Lower lobe of right lung (tissue), 2 donors: ENCODE data around the gene HDAC4. TPM values are rescaled to one million over a fixed set of nuclear protein-coding genes. Genes with fewer than 3 reads are reported as not detected.

Source experiments
- ATAC-seq, 2 donors: fragments of 200-7000 bp; cut with Tn5 transposase; one replicate each; pipeline ENCODE4 v1.9.1; 2020 to 2022; ENCODE audit warnings: mild to moderate bottlenecking in 2 of 2, moderate library complexity in 2 of 2
- DNase-seq: peaks from one replicate; pipeline ENCODE4 v3.0.0-alpha.2; 2020
- H3K27ac ChIP-seq: fragments of 200-600 bp; one replicate; pipeline ENCODE4 v1.8.0; 2022
- H3K27me3 ChIP-seq: fragments of 200-600 bp; one replicate; pipeline ENCODE4 v1.8.0; 2022; ENCODE audit warnings: low read depth
- H3K36me3 ChIP-seq: fragments of 200-600 bp; one replicate; pipeline ENCODE4 v1.8.0; 2022; ENCODE audit warnings: mild to moderate bottlenecking
- H3K4me1 ChIP-seq: fragments of 200-600 bp; one replicate; pipeline ENCODE4 v1.8.0; 2022
- H3K4me3 ChIP-seq: fragments of 200-600 bp; one replicate; pipeline ENCODE4 v1.8.0; 2022; ENCODE audit warnings: mild to moderate bottlenecking
- H3K9me3 ChIP-seq: fragments of 200-600 bp; one replicate; pipeline ENCODE4 v1.8.0; 2022
- intact Hi-C: fragments of 100-400 bp; cut with DNase I; formaldehyde crosslinking; loops from one replicate; pipeline ENCODE4 v1.11.0; 2022
- total RNA-seq: library from RNA; stranded (reverse); fragmentation: NEBNext Ultra II Directional; extraction: Animal tissue kit (Norgen Biotek cat#: 25700); gene quantifications from one replicate; pipeline ENCODE4 v1.2.1, GENCODE V29; 2021
- TF ChIP-seq, protein P1 (sequence below): fragments of 200-600 bp; IDR thresholded peaks from one replicate; pipeline ENCODE4 v1.8.0; 2022; ENCODE audit warnings: antibody characterized with exemption, mild to moderate bottlenecking
- donor health status: DM: no; HTN: yes; CAD: no; lungs with severe emphysema.

HDAC4 gene
- total RNA-seq, 1 donor from 2014 or later, result 44.9 TPM

DNA sequence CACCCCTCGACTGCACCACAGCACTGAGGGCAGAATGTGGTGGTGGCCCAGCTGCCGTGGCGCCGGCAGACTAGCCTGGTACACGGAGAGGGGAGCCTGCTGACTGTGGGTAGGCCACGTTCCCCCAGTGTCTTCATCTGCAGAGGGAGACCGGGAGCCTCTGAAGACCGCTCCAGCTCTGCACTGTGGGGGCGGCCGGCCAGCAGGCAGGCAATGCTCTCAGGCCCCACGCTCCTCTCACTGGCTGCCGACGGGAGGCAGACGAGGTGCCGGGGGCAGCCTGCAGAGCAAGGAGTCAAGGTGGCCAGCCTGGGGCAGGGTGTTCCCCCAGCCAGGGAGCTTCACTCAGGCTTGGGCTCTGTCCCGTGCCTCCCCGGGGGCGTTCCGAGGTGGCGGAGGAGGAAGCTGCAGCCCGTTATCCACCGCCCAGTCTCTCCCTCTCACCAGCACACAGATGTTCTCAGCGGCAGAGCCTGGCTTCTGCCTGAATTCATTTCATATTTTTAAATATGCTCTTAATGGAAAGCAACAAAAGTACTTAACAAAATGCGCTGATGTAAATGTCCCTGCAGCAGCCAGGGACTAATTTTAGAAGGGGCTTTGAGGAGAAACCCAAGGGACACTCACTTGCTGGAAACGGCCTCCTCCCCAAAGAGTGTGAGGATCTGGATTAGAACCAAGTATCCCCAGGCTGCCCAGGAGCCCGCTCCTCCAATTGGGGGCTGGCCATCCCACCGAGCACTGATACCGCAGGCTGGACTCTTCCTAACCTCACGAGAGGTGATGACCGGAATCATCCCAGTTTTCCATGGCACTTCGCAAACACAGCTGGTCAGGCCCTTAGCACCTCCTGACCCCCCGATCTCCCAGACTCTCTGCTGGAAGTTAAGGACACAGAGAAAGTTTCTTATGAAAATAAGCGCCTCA, 87.8 kb downstream of the HDAC4 start:
- TF ChIP-seq, protein P1, sequence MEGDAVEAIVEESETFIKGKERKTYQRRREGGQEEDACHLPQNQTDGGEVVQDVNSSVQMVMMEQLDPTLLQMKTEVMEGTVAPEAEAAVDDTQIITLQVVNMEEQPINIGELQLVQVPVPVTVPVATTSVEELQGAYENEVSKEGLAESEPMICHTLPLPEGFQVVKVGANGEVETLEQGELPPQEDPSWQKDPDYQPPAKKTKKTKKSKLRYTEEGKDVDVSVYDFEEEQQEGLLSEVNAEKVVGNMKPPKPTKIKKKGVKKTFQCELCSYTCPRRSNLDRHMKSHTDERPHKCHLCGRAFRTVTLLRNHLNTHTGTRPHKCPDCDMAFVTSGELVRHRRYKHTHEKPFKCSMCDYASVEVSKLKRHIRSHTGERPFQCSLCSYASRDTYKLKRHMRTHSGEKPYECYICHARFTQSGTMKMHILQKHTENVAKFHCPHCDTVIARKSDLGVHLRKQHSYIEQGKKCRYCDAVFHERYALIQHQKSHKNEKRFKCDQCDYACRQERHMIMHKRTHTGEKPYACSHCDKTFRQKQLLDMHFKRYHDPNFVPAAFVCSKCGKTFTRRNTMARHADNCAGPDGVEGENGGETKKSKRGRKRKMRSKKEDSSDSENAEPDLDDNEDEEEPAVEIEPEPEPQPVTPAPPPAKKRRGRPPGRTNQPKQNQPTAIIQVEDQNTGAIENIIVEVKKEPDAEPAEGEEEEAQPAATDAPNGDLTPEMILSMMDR, result no peak
- no peaks in the 10 kb centered on the region for H3K27me3 ChIP-seq
- ATAC-seq (no peak), DNase-seq (peak; percentile 40)
- H3K9me3 ChIP-seq, result no peaks in the 10 kb centered on the region
- H3K27ac ChIP-seq, result no peak overlapping the region
- intact Hi-C loops, result no loop called here
- H3K4me3 ChIP-seq, result no peak overlapping the region
- H3K36me3 ChIP-seq, result no peaks in the 10 kb centered on the region
- peaks cover 63% of the 10 kb centered on the region for H3K4me1 ChIP-seq

DNA sequence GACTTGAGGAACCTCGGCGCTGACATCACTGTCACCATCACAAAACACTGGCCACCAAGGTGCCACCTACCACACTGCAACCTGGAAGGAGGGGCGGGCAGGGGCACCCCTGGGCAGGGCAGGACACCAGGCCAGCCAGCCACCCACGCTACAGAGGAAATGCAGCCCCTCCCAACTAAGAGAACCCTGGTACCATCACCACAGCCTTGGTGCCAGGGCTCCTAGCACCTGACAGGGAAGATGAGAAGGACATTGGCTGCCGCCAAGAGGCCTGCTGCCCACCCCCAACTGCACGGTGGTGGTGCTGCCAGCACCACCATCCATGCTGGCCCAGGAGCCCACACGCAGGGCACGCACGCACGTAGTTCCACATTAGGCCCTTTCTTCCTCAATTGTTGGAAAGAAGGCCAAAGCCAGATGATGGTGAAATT, 88.7 kb downstream of the HDAC4 start:
- H3K4me3 ChIP-seq, result no peak overlapping the region
- H3K9me3 ChIP-seq, result no peaks in the 10 kb centered on the region
- DNase-seq, result no peak
- peaks cover 58% of the 10 kb centered on the region for H3K4me1 ChIP-seq
- no peak overlapping the region for H3K27ac ChIP-seq
- no peaks in the 10 kb centered on the region for H3K27me3 ChIP-seq
- no peak for ATAC-seq
- intact Hi-C loops, result no loop called here
- TF ChIP-seq, protein P1, result no peak
- H3K36me3 ChIP-seq, result no peaks in the 10 kb centered on the region

DNA sequence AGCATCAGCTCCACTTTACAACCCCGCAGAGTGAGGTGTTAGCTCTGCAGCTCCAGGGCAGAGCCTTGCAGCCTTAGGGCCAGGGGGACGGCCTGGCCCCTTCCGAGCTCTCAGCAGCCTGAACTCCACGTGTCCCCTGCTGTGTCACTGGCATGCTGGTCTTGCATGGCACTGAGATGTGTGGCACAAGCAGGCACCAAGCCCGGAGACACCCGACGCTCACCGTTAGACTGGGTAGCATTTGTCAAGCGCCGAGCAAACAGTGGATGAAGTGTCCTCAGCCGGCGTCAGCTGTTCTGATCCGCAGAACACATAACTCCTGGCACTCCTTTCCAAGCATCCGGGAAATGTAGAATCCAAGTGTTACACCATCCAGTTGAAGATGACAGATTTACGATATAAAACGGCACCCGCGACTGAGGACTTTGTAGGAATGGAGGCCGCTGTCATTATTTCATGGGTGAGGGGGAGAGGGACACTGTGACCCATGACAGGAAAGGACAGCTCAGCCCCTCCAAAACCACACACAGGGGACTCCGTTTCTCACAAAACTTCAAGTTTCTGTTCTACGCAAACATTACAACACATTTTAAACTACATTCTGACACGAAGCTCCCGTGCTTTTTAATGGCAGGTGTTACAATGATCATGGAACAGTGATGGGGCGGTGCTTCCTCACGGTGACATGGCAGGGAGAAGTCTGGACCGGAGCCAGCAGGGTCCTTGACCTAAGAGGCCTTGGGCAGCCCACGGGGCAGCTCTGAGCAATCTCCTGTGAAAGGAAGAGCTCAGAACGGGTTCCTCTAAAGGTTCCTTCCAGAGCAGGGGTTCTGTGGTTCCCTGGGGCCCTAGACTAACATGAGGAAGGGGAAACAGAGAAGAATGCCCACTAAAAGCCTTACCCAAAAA, 89.4 kb downstream of the HDAC4 start:
- no peak overlapping the region for H3K4me3 ChIP-seq
- no peaks in the 10 kb centered on the region for H3K27me3 ChIP-seq
- peak; percentile 80 for DNase-seq
- ATAC-seq, result peak; percentile 87 to 92
- no peaks in the 10 kb centered on the region for H3K9me3 ChIP-seq
- intact Hi-C loops, result no loop called here
- peak overlapping the region; percentile 46 for H3K27ac ChIP-seq
- no peaks in the 10 kb centered on the region for H3K36me3 ChIP-seq
- TF ChIP-seq, protein P1, result no peak
- peaks cover 53% of the 10 kb centered on the region for H3K4me1 ChIP-seq

DNA sequence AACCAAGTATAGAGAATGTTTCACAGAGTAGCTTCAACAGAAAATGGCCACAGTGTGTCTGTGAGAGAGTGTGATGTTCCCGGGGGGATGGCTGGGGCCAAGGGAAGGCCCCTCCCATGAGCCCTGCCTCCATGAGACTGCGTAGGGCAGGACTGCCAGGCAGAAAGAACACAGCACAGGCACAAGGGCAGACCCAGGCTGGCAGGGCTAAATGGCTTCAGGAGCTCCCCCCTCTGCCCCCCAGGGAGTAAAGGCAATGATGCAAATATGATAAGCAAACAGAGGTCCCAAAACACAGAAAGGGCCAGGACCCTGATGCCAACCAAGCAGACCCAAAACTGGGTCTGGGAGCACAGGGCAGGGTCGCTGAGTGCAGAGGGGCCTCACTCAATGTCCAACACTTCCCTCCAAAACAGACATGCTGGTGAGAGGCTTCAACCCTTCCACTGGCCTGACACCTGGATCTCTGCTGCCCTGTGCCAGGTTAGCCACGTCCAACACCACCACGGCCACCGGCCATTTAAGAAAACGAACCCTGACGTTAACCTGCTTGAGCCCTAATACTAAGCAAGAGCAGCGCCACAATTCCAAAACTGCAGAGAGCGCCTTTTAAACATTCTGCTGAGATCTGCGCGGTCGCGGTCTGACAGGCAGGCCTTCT, 90.3 kb downstream of the HDAC4 start:
- H3K36me3 ChIP-seq, result no peaks in the 10 kb centered on the region
- no peaks in the 10 kb centered on the region for H3K9me3 ChIP-seq
- TF ChIP-seq, protein P1, result no peak
- intact Hi-C loops, result no loop called here
- H3K4me3 ChIP-seq, result no peak overlapping the region
- DNase-seq (no peak), ATAC-seq (no peak)
- no peak overlapping the region for H3K27ac ChIP-seq
- H3K4me1 ChIP-seq, result peaks cover 53% of the 10 kb centered on the region
- H3K27me3 ChIP-seq, result no peaks in the 10 kb centered on the region
